ENCODE results near the gene USP5. TPM values are rescaled to one million over a fixed set of nuclear protein-coding genes. Genes with fewer than 3 reads are reported as not detected.
A peak's percentile ranks its signal among the peaks of the same experiment; 100 is the strongest.
"Not testable (repeated sequence)": the region's sequence is repeated elsewhere in the genome, so short reads cannot be mapped to it uniquely, and the experiment has no call there.

Gene USP5
- total RNA-seq, 1 donor from 2014 or later, result 172 TPM

DNA sequence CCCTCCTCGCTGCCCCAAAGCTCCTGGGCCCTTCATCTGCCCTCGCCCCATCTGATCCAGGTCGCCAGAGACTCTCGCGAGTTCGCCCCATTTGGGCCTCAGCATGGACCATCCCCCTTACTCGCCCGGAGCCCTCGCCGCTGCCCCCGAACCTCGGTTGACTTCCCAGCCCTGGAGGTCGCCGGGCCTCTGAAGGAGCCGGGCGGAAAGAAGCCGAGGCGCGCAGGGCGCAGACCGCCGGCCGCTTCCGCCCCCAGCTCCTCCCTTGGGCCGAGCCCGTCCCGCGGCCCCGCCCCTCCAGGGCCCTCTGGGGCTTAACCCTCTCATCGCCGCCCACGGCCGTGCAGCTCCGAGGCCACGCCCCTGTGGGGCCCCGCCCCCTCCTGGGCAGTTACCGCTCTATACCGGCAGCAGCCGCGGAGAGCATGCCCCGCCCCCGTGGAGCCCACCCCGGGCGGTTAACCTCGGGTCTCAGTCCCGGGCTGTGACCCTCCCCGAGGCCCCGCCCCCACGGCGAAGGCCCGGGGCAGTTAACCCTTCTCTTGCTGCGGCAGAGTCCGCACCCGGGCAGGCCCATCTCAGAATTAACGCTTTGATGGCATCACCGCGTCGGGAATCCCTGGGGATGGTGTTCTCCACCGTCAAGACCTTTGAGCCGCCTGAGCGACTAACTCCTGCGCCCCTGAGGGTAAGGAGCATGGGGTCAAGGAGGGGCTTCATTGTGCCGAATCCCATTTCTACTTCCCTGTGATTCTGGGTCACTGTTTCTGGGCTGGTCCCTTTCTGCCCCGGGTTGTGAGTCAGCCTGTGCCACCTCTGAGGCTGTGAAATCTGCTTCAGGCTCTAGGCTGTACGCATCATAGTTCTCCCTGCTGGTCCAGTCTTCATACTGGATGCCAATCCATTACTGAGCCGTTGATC lies 21.4 kb downstream of the USP5 start, which contains the start of gene SPSB2:
SPSB2 (minus strand) TSS at position 210 of the 921 bp plus-strand sequence. CDS start 402 bp downstream, outside the sequence.
- Mint-ChIP-seq H3K27ac (ENCODE audit: unreplicated experiment) (peak within 1 kb of the TSS; percentile 50), H3K4me1 (peaks cover 42% of the 10 kb centered on the region), H3K36me3 (ENCODE audit: low read depth) (peaks cover 26% of the 10 kb centered on the region), H3K4me3 (peak within 1 kb of the TSS; percentile 97), H3K27me3 (ENCODE audit: low read depth) (peaks cover 15% of the 10 kb centered on the region), H3K9me3 (no peaks in the 10 kb centered on the region)
- DNase-seq (ENCODE audit: low read depth, low spot score), result peak; percentile 100
- TF ChIP-seq, protein P1, sequence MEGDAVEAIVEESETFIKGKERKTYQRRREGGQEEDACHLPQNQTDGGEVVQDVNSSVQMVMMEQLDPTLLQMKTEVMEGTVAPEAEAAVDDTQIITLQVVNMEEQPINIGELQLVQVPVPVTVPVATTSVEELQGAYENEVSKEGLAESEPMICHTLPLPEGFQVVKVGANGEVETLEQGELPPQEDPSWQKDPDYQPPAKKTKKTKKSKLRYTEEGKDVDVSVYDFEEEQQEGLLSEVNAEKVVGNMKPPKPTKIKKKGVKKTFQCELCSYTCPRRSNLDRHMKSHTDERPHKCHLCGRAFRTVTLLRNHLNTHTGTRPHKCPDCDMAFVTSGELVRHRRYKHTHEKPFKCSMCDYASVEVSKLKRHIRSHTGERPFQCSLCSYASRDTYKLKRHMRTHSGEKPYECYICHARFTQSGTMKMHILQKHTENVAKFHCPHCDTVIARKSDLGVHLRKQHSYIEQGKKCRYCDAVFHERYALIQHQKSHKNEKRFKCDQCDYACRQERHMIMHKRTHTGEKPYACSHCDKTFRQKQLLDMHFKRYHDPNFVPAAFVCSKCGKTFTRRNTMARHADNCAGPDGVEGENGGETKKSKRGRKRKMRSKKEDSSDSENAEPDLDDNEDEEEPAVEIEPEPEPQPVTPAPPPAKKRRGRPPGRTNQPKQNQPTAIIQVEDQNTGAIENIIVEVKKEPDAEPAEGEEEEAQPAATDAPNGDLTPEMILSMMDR (conservative IDR thresholded peaks at IDR 0.05), result no peak

DNA sequence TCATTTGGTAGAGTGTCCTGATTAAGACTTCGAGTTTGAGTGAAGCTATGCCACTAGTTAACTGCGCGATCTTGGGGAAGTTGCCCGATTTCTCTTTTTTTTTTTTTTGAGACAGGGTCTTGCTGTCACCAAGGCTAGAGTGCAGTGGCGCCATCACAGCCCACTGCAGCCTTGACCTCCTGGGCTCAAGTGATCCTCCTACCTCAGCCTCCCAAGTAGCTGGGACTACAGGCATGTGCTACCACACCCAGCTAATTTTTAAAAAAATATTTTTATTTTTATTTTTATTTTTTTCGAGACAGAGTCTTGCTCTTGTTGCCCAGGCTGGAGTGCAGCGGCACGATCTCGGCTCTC lies 22.0 kb downstream of the USP5 start:
- peak overlapping the region; percentile 97 for H3K4me3 Mint-ChIP-seq
- H3K27ac Mint-ChIP-seq (ENCODE audit: unreplicated experiment); H3K9me3 Mint-ChIP-seq; DNase-seq (ENCODE audit: low read depth, low spot score); H3K27me3 Mint-ChIP-seq (ENCODE audit: low read depth): not testable (repeated sequence)
- H3K36me3 Mint-ChIP-seq (ENCODE audit: low read depth), result peaks cover 22% of the 10 kb centered on the region
- peaks cover 36% of the 10 kb centered on the region for H3K4me1 Mint-ChIP-seq

DNA sequence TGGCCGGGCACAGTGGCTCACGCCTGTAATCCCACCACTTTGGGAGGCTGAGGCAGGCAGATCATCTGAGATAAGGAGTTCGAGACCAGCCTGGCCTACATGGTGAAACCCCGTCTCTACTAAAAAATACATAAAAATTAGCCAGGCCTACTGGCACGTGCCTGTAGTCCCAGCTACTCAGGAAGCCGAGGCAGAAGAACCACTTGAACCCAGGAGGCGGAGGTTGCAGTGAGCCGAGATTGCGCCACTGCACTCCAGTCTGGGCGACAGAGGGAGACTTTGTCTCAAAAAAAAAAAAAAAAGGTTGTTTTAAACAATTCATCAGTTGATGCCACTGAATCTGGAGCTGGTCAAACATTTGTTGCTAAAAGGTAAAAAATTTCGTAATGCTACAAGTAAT lies 27.9 kb downstream of the USP5 start:
- not testable (repeated sequence) for H3K9me3 Mint-ChIP-seq; H3K4me1 Mint-ChIP-seq; H3K27ac Mint-ChIP-seq (ENCODE audit: unreplicated experiment); H3K4me3 Mint-ChIP-seq; H3K27me3 Mint-ChIP-seq (ENCODE audit: low read depth); H3K36me3 Mint-ChIP-seq (ENCODE audit: low read depth); DNase-seq (ENCODE audit: low read depth, low spot score)

DNA sequence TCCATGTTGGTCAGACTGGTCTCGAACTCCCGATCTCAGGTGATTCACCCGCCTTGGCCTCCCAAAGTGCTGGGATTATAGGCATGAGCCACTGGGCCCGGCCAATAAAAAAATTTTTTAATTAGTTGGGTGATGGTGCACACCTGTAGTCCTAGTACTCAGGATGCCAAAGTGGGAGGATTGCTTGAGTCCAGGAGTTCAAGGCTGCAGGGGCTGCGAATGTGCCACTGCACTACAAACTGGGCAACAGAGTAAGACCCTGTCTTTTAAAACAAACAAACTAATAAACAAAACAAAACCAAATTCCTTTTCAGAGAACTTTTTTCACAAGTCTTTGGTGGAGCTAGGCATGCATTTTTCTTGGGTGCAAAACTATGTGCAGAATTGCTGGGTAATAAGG lies 31.3 kb downstream of the USP5 start:
- H3K4me3 Mint-ChIP-seq, result no peak overlapping the region
- no peaks in the 10 kb centered on the region for H3K9me3 Mint-ChIP-seq
- H3K36me3 Mint-ChIP-seq (ENCODE audit: low read depth), result peaks cover under 1% of the 10 kb centered on the region
- no peak for DNase-seq (ENCODE audit: low read depth, low spot score)
- peaks cover 9% of the 10 kb centered on the region for H3K4me1 Mint-ChIP-seq
- H3K27ac Mint-ChIP-seq (ENCODE audit: unreplicated experiment), result no peak overlapping the region
- TF ChIP-seq, protein P1 (conservative IDR thresholded peaks at IDR 0.05), result no peak
- H3K27me3 Mint-ChIP-seq (ENCODE audit: low read depth), result no peaks in the 10 kb centered on the region

DNA sequence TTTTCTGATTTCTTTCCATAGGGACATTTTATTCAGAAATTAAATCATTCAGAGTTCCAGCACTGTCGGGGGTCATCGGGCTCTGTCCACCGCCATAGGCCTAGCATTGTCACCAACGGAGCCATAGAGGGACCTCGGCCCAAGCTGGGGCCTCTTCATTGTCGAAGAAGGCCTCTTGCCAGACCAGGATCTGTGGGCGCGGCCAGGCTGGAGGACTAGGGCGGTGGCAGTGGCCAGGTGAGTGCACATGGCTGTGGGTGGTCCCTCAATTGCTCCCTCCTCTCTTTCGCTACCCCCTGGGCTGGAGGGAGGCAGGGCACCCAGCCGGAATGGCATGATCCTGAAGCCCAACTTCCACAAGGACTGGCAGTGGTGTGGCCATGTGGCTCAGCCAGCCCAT lies 31.7 kb downstream of the USP5 start:
- Mint-ChIP-seq H3K36me3 (ENCODE audit: low read depth) (peaks cover 3% of the 10 kb centered on the region), H3K27ac (ENCODE audit: unreplicated experiment) (no peak overlapping the region), H3K4me1 (peaks cover 12% of the 10 kb centered on the region), H3K4me3 (no peak overlapping the region), H3K9me3 (no peaks in the 10 kb centered on the region), H3K27me3 (ENCODE audit: low read depth) (no peaks in the 10 kb centered on the region)
- TF ChIP-seq, protein P1 (conservative IDR thresholded peaks at IDR 0.05), result no peak
- DNase-seq (ENCODE audit: low read depth, low spot score), result no peak

DNA sequence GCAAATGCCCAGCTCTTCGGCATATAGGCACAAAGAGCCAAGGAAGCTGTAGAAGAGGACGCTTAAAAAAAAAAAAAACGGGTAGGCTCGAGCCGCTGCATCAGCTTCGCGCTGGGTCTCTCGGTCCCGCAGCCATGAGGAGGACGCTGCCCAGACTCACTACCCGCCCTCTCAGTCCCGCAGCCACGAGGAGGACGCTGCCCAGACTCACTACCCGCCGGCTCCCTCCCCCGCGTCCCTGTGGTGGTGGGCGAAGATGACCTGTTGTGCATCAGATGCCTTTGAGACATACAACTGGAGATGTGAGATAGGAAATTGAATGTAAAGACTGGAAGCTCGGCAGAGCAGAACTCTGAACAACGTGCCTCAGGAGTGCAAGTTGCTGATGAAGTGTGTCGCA lies 32.6 kb downstream of the USP5 start:
- Mint-ChIP-seq H3K9me3 (no peaks in the 10 kb centered on the region), H3K4me3 (no peak overlapping the region), H3K27me3 (ENCODE audit: low read depth) (no peaks in the 10 kb centered on the region), H3K27ac (ENCODE audit: unreplicated experiment) (no peak overlapping the region), H3K36me3 (ENCODE audit: low read depth) (peaks cover 3% of the 10 kb centered on the region), H3K4me1 (peaks cover 12% of the 10 kb centered on the region)
- no peak for DNase-seq (ENCODE audit: low read depth, low spot score)
- TF ChIP-seq, protein P1 (conservative IDR thresholded peaks at IDR 0.05), result no peak

DNA sequence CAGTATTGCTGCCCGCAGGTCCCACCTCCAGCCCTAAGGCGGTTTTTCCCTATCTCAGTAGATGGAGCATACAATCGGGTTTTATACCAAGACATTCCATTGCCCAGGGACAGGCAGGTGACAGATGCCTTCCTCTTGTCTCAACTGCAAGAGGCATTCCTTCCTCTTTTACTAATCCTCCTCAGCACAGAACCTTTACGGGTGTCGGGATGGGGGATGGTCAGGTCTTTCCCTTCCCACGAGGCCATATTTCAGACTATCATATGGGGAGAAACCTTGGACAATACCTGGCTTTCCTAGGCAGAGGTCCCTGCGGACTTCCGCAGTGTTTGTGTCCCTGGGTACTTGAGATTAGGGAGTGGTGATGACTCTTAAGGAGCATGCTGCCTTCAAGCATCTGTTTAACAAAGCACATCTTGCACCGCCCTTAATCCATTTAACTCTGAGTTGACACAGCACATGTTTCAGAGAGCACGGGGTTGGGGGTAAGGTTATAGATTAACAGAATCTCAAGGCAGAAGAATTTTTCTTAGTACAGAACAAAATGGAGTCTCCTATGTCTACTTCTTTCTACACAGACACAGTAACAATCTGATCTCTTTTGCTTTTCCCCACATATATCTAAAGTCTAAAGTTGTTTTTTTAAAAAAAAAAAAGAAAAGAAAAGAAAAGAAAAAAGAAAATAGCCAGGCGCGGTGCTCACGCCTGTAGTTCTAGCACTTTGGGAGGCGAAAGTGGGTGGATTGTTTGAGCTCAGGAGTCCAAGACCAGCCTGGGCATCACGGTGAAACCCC lies 34.5 kb downstream of the USP5 start:
- not testable (repeated sequence) for H3K36me3 Mint-ChIP-seq (ENCODE audit: low read depth); DNase-seq (ENCODE audit: low read depth, low spot score); H3K27ac Mint-ChIP-seq (ENCODE audit: unreplicated experiment); H3K4me3 Mint-ChIP-seq; H3K27me3 Mint-ChIP-seq (ENCODE audit: low read depth); H3K9me3 Mint-ChIP-seq
- H3K4me1 Mint-ChIP-seq, result peaks cover 23% of the 10 kb centered on the region

All from neural crest cell (in vitro differentiated cells).